AG10803 (cell line): ENCODE results near the gene SSR4.

ENCODE experiments used
- DNase-seq: peaks from one replicate; pipeline ENCODE4 v3.0.0; 2010; ENCODE audit warnings: low read depth
- H3K4me3 ChIP-seq: 2 replicates; pipeline ENCODE4 v1.5.1; 2011; ENCODE audit warnings: mild to moderate bottlenecking, low read length, control low read depth
- CTCF ChIP-seq: conservative IDR thresholded peaks from 2 replicates; pipeline ENCODE4 v1.5.1; 2011; ENCODE audit warnings: mild to moderate bottlenecking, low read length, control low read depth, inconsistent platforms

The SSR4 gene

GRCh38 chrX:153776120-153776599, 18.3 kb upstream of the SSR4 start:
- TF ChIP-seq CTCF, result no peak
- DNase-seq, result no peak
- no peak overlapping the region for H3K4me3 ChIP-seq

GRCh38 chrX:153776611-153777045, 17.8 kb upstream of the SSR4 start:
- DNase-seq, result no peak
- no peak for TF ChIP-seq CTCF
- no peak overlapping the region for H3K4me3 ChIP-seq

GRCh38 chrX:153777261-153778090, 17.0 kb upstream of the SSR4 start:
- TF ChIP-seq CTCF, result no peak
- DNase-seq, result no peak
- no peak overlapping the region for H3K4me3 ChIP-seq

- H3K4me3 ChIP-seq, result no peak overlapping the region
- DNase-seq, result no peak
- no peak for TF ChIP-seq CTCF
These were observed 16.3 kb upstream of the SSR4 start for GRCh38 chrX:153778181-153778580.

GRCh38 chrX:153778684-153779101, 15.8 kb upstream of the SSR4 start:
- DNase-seq, result no peak
- H3K4me3 ChIP-seq, result no peak overlapping the region
- 0 out of 2 replicates have a peak, but pooled peaks have one; percentile 4 for TF ChIP-seq CTCF

GRCh38 chrX:153779891-153780677, 14.4 kb upstream of the SSR4 start:
- TF ChIP-seq CTCF, result no peak
- no peak for DNase-seq
- no peak overlapping the region for H3K4me3 ChIP-seq
